PFSK-1 (cell line): ENCODE measurements around the gene COL23A1.

Experiments used
- FOXP2 ChIP-seq: optimal IDR thresholded peaks from 2 replicates; pipeline ENCODE3; 2011; ENCODE audit warnings: borderline replicate concordance, control low read depth, inconsistent platforms; ENCODE audit not compliant: insufficient read depth; ENCODE audit errors: extremely low read length, extremely low read depth
- POLR2AphosphoS5 ChIP-seq: IDR thresholded peaks from 2 replicates; pipeline ENCODE4 v1.6.1; 2012; ENCODE audit warnings: low read depth, mild to moderate bottlenecking, control low read depth, low read length, moderate library complexity
- REST ChIP-seq, 2 experiments: IDR thresholded peaks; 2 replicates each; pipeline versions ENCODE4 v1.6.1 to v1.8.0; 2011 to 2012; ENCODE audit warnings: low read depth in 2 of 2, low read length in 2 of 2, control low read depth in 1 of 2, inconsistent platforms in 1 of 2, mild to moderate bottlenecking in 1 of 2, moderate library complexity in 1 of 2; ENCODE audit not compliant: insufficient read depth in 1 of 2
- SIN3A ChIP-seq: IDR thresholded peaks from 2 replicates; pipeline ENCODE4 v1.6.1; 2012; ENCODE audit warnings: mild to moderate bottlenecking, low read length, moderate library complexity, borderline replicate concordance; ENCODE audit not compliant: insufficient read depth
- TAF1 ChIP-seq: IDR thresholded peaks from 2 replicates; pipeline ENCODE4 v1.6.1; 2012; ENCODE audit warnings: low read length, control low read depth, borderline replicate concordance; ENCODE audit not compliant: insufficient read depth

The COL23A1 gene

GRCh38 chr5:178361657-178362445, 228.3 kb downstream of the COL23A1 start:
- TF ChIP-seq FOXP2 (no peak), TAF1 (no peak), POLR2AphosphoS5 (no peak), REST (IDR thresholded peaks at IDR 0.05; ENCODE audit: insufficient read depth in 1 of 2, low read depth in 2 of 2, low read length in 2 of 2) (no peak), SIN3A (no peak)

DNA sequence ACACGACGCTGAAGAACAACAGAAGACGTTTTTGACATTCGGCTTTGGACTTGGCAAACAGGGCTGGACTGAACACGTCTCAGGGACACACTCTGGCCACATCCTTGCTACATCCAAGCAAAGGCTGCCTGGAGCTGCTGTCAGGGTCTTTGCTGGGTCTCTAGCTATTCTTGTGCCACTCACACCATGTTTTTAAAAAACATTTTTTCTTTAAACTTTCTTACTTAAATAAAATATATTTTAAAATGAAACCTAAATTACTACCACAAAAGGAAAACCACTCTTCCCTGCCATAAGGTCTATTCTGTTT, 229.3 kb downstream of the COL23A1 start:
- no peak for TF ChIP-seq FOXP2
- TF ChIP-seq REST (IDR thresholded peaks at IDR 0.05; ENCODE audit: insufficient read depth in 1 of 2, low read depth in 2 of 2, low read length in 2 of 2), result no peak

GRCh38 chr5:178360222-178360925, 229.8 kb downstream of the COL23A1 start:
- no peak for TF ChIP-seq FOXP2
- no peak for TF ChIP-seq TAF1
- no peak for TF ChIP-seq POLR2AphosphoS5
- TF ChIP-seq REST (IDR thresholded peaks at IDR 0.05; ENCODE audit: insufficient read depth in 1 of 2, low read depth in 2 of 2, low read length in 2 of 2), result no peak
- TF ChIP-seq SIN3A, result no peak

GRCh38 chr5:178359738-178360137, 230.5 kb downstream of the COL23A1 start:
- TF ChIP-seq POLR2AphosphoS5 (no peak), REST (IDR thresholded peaks at IDR 0.05; ENCODE audit: insufficient read depth in 1 of 2, low read depth in 2 of 2, low read length in 2 of 2) (no peak), FOXP2 (no peak), SIN3A (no peak), TAF1 (no peak)
